ENCODE measurements around the gene LOXHD1. TPM values are rescaled to one million over a fixed set of nuclear protein-coding genes. Genes with fewer than 3 reads are reported as not detected.

LOXHD1 gene
- total and polyA plus RNA-seq, 3 donors from 2014 or later, result 11.3 to 59.4 (median 29.6) TPM

GRCh38 chr18:46439037-46439436, 218.0 kb downstream of the LOXHD1 start:
- H3K27ac ChIP-seq, result no peak overlapping the region
- H3K4me1 ChIP-seq, result no peaks in the 10 kb centered on the region
- H3K9me3 ChIP-seq, result no peaks in the 10 kb centered on the region
- WGBS, 2 donors, result 72 to 100% methylated on average over 2 to 4 of the region's 4 CpGs
- no peak for DNase-seq
- TF ChIP-seq, protein P1, sequence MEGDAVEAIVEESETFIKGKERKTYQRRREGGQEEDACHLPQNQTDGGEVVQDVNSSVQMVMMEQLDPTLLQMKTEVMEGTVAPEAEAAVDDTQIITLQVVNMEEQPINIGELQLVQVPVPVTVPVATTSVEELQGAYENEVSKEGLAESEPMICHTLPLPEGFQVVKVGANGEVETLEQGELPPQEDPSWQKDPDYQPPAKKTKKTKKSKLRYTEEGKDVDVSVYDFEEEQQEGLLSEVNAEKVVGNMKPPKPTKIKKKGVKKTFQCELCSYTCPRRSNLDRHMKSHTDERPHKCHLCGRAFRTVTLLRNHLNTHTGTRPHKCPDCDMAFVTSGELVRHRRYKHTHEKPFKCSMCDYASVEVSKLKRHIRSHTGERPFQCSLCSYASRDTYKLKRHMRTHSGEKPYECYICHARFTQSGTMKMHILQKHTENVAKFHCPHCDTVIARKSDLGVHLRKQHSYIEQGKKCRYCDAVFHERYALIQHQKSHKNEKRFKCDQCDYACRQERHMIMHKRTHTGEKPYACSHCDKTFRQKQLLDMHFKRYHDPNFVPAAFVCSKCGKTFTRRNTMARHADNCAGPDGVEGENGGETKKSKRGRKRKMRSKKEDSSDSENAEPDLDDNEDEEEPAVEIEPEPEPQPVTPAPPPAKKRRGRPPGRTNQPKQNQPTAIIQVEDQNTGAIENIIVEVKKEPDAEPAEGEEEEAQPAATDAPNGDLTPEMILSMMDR (IDR thresholded peaks at IDR 0.05), result no peak
- no peak for TF ChIP-seq POLR2A (IDR thresholded peaks at IDR 0.05)
- H3K36me3 ChIP-seq (ENCODE audit: low read depth, missing control alignments), result no peaks in the 10 kb centered on the region
- intact Hi-C loops (cut with DNase I; ENCODE audit: low total_unique reads), result no loop called here
- H3K4me3 ChIP-seq, result no peak overlapping the region
- H3K27me3 ChIP-seq, result no peaks in the 10 kb centered on the region

- intact Hi-C loops (cut with DNase I; ENCODE audit: low total_unique reads), result no loop called here
- H3K4me1 ChIP-seq, result no peaks in the 10 kb centered on the region
- H3K27ac ChIP-seq, result no peak overlapping the region
- no peak for DNase-seq
- WGBS, 2 donors, result 84 to 87% methylated on average over 5 of the region's 5 CpGs
- H3K4me3 ChIP-seq, result no peak overlapping the region
- H3K36me3 ChIP-seq (ENCODE audit: low read depth, missing control alignments), result no peaks in the 10 kb centered on the region
- no peak for TF ChIP-seq POLR2A (IDR thresholded peaks at IDR 0.05)
- TF ChIP-seq, protein P1 (IDR thresholded peaks at IDR 0.05), result no peak
- no peaks in the 10 kb centered on the region for H3K9me3 ChIP-seq
- no peaks in the 10 kb centered on the region for H3K27me3 ChIP-seq
These were observed 220.0 kb downstream of the LOXHD1 start for GRCh38 chr18:46437061-46437460.

DNA sequence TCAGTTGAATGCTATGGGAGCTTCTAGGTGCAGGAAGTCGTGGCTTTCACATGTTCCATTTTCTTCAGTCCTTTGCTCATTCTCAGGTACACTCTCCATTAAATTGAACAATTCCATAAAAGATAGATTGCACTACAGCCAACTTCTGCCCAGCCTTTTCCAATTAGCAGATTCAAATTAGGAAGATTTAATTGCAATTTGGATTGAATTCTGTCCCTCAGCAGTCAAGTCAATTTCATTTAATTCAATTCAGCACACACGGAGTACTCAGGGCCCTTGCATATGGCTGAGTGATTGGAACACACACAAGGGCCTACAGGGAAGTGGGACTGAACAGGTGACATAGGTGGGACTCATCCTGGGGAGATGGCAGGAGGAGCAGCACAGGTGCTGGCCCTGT, 220.4 kb downstream of the LOXHD1 start:
- H3K27ac ChIP-seq, result no peak overlapping the region
- H3K4me3 ChIP-seq, result no peak overlapping the region
- intact Hi-C loops (cut with DNase I; ENCODE audit: low total_unique reads), result no loop called here
- WGBS, 2 donors, result 76 to 86% methylated on average over 2 of the region's 2 CpGs
- H3K4me1 ChIP-seq, result no peaks in the 10 kb centered on the region
- H3K9me3 ChIP-seq, result no peaks in the 10 kb centered on the region
- TF ChIP-seq POLR2A (IDR thresholded peaks at IDR 0.05), result no peak
- no peaks in the 10 kb centered on the region for H3K36me3 ChIP-seq (ENCODE audit: low read depth, missing control alignments)
- H3K27me3 ChIP-seq, result no peaks in the 10 kb centered on the region
- no peak for DNase-seq

GRCh38 chr18:46435031-46435430, 222.0 kb downstream of the LOXHD1 start:
- intact Hi-C loops (cut with DNase I; ENCODE audit: low total_unique reads), result no loop called here
- Histone ChIP-seq H3K36me3 (ENCODE audit: low read depth, missing control alignments) (no peaks in the 10 kb centered on the region), H3K4me1 (no peaks in the 10 kb centered on the region), H3K4me3 (no peak overlapping the region), H3K27me3 (no peaks in the 10 kb centered on the region), H3K9me3 (no peaks in the 10 kb centered on the region), H3K27ac (no peak overlapping the region)
- TF ChIP-seq POLR2A (IDR thresholded peaks at IDR 0.05), result no peak
- TF ChIP-seq, protein P1 (IDR thresholded peaks at IDR 0.05), result no peak
- no peak for DNase-seq
- WGBS, 2 donors, result 83 to 89% methylated on average over 8 to 9 of the region's 9 CpGs

- no peaks in the 10 kb centered on the region for H3K4me1 ChIP-seq
- no peak overlapping the region for H3K4me3 ChIP-seq
- H3K9me3 ChIP-seq, result no peaks in the 10 kb centered on the region
- intact Hi-C loops (cut with DNase I; ENCODE audit: low total_unique reads), result no loop called here
- WGBS, 2 donors, result 92 to 97% methylated on average over 3 of the region's 3 CpGs
- no peak overlapping the region for H3K27ac ChIP-seq
- no peak for DNase-seq
- TF ChIP-seq, protein P1 (IDR thresholded peaks at IDR 0.05), result no peak
- TF ChIP-seq POLR2A (IDR thresholded peaks at IDR 0.05), result no peak
- no peaks in the 10 kb centered on the region for H3K27me3 ChIP-seq
- H3K36me3 ChIP-seq (ENCODE audit: low read depth, missing control alignments), result no peaks in the 10 kb centered on the region
These were observed 222.4 kb downstream of the LOXHD1 start for GRCh38 chr18:46434629-46435028.

All from testis (tissue), 3 donors.